NCI-H1417 treated with DMSO at 0.1 percent for 48 hours (cell line): Measurements from ENCODE around the gene PIRT.
"Not testable (repeated sequence)": the region's sequence is repeated elsewhere in the genome, so short reads cannot be mapped to it uniquely, and the experiment has no call there.

Experiments used
- DNase-seq: peaks from one replicate; lab custom pipeline; 2025; lab: John Stamatoyannopoulos, UW

PIRT gene

DNA sequence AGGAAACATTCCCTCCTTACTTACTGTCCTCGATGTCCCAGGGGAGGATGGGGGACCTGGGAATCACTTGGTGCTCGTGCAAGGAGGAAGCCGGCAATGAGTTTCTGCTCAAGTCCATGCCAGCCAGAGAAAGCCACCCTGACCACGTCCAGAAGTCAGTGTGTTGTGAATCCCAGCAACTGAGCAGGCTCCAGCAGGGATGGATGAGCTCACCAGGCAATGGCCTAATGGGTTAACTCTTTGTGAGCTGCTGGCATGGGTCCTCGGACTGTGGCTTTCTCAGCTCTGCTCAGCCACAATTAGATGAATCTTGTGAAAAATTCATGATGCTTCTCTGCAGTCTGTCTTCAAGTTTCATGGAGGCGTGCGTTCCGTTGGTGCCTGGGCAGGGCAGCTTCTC, at the start of gene PIRT:
PIRT (minus strand) TSS at position 167 of the 400 bp plus-strand sequence. CDS start 12,442 bp downstream, outside the sequence.
- no peak for DNase-seq

GRCh38 chr17:10881959-10882358, 44.1 kb upstream of the PIRT start:
- no peak for DNase-seq

DNA sequence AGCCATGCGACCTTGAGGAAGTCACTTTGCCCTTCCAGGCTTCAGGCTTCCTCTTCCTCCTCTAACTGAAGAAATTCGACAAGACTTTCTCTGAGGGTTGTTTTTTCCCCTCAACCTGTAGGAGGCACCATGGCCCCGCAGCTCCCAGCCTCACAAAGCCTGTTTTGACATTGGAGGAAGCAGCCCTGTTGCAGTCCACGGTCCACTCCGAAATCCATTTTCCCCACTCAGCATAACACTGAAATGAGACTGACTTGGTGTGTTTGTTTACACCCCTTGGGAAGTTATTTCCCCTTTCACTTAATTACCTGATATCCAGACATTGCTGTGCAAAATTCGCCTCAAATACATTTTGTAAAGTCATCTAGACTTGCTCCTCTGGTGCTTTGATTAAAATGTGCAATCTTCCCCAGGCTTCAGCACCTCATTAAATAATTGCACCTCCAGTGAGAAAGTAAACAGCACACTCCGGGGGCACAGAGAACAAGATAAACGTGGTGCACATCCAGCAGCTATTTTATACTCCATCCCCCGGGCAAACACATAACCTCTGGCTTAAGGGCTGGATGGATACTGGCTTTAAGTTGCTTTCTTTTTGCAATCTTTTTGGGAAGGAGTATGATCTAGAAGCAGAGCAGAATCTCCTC, 41.4 kb upstream of the PIRT start:
- DNase-seq, result no peak

- DNase-seq, result no peak
Observed at GRCh38 chr17:10875984-10876555, 38.2 kb upstream of the PIRT start.

- no peak for DNase-seq
Observed at GRCh38 chr17:10875430-10875851, 37.6 kb upstream of the PIRT start.

- DNase-seq, result no peak
Observed at GRCh38 chr17:10871914-10872313, 34.0 kb upstream of the PIRT start.

GRCh38 chr17:10870336-10871050, 32.6 kb upstream of the PIRT start:
- DNase-seq, result no peak

- not testable (repeated sequence) for DNase-seq
Observed at GRCh38 chr17:10868744-10869143, 30.9 kb upstream of the PIRT start.

DNA sequence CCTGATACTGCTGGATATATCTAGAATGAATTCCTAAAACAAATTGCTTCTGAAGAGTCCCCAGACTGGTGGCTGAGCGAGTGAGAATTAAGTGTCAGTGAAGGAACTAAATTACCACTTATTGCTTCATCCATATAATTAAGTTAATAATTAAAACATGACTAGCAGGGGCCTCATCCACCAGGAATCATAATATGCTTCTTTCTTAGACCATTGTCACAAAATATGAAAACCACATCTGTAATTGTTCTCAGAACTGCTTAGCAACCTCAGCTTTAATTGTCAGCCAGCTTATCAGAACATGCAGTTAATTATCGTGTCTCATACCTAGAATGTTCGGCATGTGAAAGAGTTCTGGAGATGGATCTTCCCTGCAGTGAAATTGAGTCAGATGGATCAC, 21.2 kb upstream of the PIRT start:
- DNase-seq, result no peak

DNA sequence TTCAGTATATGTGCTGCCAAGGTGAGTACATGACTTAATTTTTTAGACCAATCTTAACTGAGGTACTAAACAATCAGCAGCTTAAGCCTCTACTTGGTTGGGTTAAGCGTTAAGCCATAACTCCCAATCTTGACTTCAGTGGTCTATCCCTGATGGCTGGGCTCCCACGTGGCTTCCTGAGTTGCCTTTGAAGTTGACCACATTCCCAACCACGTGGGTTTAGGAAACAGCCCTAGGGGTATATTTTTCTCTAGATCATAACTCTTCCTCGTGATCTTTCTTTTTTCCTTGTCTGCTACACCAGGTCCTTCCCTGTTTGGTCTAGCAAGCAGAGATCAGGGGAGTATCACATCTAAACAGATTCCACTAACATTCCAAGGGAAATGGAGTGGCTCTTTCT, 20.1 kb upstream of the PIRT start:
- no peak for DNase-seq

DNA sequence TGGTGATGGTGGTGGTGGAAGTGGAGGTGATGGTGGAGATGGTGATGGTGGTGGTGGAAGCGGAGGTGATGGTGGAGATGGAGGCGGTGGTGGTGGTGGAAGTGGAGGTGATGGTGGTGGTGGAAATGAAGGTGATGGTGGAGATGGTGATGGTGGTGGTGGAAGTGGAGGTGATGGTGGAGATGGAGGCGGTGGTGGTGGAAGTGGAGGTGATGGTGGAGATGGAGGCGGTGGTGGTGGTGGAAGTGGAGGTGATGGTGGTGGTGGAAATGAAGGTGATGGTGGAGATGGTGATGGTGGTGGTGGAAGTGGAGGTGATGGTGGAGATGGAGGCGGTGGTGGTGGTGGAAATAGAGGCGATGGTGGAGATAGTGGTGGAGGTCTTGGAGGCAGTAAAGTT, 8.7 kb upstream of the PIRT start:
- DNase-seq, result not testable (repeated sequence)

- DNase-seq, result no peak
Observed at GRCh38 chr17:10845388-10845751, 7.5 kb upstream of the PIRT start.

- DNase-seq, result no peak
Observed at GRCh38 chr17:10844621-10845387, 6.9 kb upstream of the PIRT start.

DNA sequence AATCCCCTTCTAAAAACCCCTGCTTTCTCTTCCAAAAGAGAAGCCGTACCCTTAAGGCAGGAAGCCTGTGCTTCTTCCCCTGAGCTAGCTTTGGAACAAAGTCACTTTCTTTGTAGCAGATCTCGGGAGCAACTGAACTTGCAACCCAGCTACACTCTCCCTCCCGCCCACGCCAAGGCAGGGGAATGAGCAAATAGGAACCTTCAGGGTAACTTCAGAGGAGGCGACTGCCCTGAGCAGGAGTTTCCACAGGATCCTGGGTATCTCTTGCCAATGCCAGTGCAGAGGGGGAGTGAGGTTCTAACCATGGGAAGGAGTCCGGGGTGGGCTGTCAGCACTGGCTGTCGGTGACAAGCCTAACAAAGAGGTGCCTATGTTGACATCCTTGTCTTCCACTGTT, 5.9 kb upstream of the PIRT start:
- no peak for DNase-seq

DNA sequence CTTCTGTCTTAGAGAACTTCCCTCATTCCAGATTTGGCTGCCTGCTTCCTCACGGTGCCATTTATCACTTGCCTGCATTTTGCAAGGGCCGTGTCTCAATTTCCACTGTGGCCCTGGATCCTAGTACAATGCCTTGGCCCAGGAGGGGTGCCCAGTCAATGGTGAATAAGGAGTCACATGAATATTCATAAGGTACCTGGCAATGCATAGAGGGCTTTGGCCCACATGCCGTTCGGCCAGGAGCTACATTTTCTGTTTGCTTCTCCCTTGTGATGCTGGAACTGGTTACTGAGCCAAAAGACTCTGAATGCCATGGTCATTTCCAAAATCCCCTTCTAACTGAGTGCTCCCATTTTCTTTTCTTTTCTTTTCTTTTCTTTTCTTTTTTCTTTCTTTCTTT, 4.8 kb upstream of the PIRT start:
- no peak for DNase-seq

GRCh38 chr17:10838682-10839081, 795 bp upstream of the PIRT start:
- DNase-seq, result no peak

GRCh38 chr17:10836966-10837590, 809 bp downstream of the PIRT start:
- DNase-seq, result no peak

DNA sequence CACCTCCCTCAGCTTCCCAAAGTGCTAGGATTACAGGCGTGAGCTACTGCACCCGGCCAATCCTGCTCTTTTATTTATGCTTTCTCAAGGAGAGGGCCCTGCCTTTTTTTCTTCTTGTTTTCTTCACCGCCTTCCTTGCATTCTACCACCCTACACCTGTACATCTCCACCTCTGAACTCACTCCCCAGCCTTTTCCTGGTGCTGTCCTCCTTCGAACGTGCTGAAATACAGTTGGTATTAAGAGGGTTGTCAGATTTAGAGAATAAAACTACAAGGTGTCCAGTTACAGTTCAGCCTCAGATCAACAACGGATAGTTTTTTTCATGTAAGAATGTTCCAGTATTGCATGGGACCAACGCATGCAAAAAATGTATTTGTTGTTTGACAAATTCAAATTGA, 1.7 kb downstream of the PIRT start:
- DNase-seq, result no peak

DNA sequence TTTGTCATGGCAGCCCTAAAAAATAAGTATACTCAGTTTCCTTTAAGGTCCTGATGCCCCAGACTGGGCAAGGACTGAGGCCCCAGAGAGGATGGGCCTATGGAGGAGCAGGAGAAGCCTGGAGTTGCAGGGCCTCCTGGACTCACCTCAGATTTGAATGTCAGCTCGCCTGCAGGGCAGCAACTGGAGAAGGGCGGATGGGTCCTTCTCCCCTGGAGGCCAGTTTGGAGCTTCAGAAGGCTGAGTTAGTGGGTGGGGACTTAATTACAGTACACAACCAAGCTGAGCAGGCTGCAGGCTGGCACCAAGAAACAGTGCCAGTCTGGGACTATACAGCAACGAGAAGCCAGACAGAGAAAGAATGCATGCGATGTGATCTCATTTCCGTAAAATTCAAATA, 6.2 kb downstream of the PIRT start:
- no peak for DNase-seq

DNA sequence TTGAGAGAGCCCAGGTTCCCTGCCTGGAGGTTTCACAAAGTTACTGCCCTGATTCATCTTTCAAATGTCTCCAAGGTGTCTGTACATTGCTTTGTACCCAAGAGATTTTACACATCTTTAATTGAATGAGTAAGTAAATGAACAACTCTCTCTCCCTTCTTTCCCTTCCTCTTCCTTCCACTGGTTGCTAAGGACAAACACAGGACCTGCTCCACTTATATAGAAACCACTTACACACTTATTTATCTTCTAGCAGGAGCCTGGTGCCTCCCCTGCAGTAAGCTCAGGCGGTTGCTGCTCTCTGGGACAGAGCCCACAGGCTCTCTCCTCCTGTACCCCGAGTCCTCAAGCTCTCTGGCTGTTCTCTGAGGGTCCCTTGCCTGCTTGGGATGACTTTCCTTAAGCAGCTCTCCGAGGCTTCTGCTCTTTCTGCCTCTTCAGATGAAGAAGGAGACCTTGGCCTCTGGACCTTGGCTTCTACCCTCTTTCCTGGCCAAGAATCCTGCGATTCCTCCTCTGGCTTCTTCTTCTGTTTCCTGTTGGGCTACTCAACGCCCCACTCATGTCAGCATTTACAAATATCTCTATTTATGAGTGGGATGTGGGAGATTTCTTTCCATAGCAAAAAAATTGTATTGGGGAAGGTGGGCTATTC, 9.9 kb downstream of the PIRT start:
- DNase-seq, result no peak

GRCh38 chr17:10824874-10825273, 13.0 kb downstream of the PIRT start:
- no peak for DNase-seq

- no peak for DNase-seq
Observed at GRCh38 chr17:10821770-10822169, 16.1 kb downstream of the PIRT start.
